GM12873 (cell line): ENCODE data around the gene ADAM15.

Experiments
- TF ChIP-seq, protein P1 (sequence below): IDR thresholded peaks from 2 replicates; pipeline ENCODE4 v1.5.1; 2012; ENCODE audit warnings: low read depth, mild to moderate bottlenecking, moderate library complexity, low read length, control low read depth; ENCODE audit not compliant: insufficient read depth; ENCODE audit errors: missing control alignments

Gene ADAM15, protein sequence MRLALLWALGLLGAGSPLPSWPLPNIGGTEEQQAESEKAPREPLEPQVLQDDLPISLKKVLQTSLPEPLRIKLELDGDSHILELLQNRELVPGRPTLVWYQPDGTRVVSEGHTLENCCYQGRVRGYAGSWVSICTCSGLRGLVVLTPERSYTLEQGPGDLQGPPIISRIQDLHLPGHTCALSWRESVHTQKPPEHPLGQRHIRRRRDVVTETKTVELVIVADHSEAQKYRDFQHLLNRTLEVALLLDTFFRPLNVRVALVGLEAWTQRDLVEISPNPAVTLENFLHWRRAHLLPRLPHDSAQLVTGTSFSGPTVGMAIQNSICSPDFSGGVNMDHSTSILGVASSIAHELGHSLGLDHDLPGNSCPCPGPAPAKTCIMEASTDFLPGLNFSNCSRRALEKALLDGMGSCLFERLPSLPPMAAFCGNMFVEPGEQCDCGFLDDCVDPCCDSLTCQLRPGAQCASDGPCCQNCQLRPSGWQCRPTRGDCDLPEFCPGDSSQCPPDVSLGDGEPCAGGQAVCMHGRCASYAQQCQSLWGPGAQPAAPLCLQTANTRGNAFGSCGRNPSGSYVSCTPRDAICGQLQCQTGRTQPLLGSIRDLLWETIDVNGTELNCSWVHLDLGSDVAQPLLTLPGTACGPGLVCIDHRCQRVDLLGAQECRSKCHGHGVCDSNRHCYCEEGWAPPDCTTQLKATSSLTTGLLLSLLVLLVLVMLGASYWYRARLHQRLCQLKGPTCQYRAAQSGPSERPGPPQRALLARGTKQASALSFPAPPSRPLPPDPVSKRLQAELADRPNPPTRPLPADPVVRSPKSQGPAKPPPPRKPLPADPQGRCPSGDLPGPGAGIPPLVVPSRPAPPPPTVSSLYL

DNA sequence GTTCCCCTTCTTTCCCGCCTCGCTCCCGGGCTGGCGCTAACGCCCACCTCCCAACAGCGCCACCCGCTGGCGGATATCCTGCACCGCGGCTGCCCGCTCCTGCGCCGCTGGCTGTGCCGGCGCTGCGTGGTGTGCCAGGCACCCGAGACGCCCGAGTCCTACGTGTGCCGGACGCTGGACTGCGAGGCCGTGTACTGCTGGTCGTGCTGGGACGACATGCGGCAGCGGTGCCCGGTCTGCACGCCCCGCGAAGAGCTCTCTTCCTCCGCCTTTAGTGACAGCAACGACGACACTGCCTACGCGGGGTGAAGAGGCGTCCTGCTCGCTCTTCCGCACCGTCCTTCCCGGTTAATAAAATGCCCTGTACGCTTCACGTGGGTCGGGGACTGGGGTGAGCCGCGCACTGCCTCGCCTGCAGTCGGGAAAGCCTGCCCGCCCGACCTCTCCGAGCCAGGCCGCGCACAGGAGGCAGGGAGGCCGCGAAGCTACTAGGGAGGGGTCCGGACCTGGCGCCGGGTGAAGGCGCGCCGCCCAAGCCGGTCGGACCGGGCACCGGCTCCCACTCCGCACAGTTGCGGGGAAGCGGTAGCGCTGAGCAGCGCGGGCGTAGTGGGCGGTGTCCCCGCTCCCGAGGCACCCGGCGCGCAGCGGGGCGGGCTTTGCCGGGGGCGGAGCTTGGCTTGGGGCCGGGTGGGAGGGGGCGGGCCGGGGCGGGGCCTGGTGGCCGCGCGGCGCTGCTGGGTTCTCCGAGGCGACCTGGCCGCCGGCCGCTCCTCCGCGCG lies at the start of gene ADAM15:
ADAM15 (plus strand) TSS at position 757 of the 782 bp plus-strand sequence. CDS start 71 bp downstream, outside the sequence.
- TF ChIP-seq, protein P1, sequence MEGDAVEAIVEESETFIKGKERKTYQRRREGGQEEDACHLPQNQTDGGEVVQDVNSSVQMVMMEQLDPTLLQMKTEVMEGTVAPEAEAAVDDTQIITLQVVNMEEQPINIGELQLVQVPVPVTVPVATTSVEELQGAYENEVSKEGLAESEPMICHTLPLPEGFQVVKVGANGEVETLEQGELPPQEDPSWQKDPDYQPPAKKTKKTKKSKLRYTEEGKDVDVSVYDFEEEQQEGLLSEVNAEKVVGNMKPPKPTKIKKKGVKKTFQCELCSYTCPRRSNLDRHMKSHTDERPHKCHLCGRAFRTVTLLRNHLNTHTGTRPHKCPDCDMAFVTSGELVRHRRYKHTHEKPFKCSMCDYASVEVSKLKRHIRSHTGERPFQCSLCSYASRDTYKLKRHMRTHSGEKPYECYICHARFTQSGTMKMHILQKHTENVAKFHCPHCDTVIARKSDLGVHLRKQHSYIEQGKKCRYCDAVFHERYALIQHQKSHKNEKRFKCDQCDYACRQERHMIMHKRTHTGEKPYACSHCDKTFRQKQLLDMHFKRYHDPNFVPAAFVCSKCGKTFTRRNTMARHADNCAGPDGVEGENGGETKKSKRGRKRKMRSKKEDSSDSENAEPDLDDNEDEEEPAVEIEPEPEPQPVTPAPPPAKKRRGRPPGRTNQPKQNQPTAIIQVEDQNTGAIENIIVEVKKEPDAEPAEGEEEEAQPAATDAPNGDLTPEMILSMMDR = peak; percentile 97

DNA sequence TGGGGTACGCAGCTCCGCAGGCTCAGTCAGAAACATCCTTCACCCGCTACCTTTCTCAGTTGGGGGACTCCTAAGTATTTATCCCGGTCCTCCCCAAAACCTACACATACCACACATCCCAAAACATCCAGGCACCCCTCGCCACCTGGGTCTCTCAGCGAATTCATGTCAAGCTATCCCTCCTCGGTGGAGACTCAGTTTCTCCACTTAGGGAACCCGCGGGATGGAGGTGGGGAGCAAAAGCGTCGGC lies 49.8 kb upstream of the ADAM15 start:
- TF ChIP-seq, protein P1 = no peak

DNA sequence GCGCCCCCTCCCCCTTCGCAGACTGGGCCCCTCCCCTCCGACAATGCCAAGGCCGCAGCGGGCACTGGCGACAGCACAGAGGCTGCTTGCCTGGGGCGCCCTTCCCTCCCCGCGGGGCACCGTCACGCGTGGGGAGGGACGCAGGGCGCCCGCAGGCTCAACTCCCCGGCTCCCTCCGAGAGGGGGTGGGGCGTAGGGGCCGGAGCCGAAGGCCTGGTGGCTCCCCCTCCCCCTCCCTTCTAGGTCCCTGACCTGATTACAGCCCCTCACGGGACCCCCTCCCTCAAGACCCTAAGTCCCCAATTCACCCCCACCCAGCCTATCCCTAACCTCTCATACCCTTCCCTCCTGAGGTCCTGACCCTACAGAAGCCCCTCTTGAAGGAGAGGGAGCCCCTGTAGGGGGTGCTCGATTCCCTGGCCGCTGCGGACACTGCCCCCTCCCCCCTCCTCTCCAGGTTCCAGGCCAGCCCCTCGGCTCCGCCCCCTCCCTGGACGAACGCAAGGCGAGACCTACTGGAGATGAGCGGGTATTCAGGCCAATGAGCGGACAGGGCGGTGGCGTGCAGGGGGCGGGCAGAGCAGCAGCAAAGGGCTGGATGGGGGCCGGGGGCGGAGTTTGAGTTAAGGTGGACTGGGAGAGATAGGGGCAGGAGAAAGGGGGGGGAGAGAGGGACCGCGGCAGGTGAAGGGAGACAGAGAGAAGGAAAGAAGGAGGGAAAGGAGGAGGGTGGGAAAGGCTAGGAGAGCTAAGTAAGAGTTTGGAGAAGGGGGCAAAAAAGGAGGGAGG lies 49.2 kb upstream of the ADAM15 start:
- TF ChIP-seq, protein P1 = peak; percentile 43

DNA sequence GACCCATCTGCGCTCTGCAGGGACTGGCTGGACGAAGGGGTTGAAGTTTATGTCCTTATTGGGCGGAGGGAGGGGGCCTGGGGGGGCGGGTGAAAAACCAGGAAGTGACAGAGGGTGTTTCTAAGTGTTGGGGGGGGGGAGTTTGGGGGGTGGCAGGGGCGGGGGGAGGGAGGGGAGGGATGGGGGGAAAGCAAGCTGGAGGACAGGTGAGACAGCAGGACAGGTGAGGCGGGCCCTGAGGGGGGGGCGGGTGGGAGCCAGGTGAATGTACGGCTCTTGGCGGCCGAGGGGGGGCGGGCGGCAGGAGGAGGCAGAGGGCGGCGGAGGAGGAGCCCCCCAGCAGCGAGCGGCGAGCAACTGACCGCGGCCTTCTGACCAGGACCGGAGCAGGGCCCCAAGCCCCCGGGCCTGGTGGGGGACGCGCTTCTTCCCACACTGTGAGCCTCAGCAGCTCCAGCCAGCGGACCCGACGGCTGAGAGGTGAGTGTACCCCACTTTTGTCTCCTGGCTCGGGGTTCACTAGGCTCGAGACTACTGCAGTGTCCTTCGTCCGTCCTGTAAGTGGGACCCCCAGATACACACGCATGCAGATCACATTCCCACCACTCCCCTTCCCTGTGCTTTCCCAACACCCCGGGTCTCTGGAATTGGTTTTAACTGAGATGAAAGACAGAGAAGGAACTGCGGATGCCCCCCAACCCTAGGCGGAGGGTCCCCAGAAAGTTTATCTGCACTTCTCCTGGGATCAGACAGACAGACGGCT lies 48.5 kb upstream of the ADAM15 start, which contains the start of gene ZBTB7B:
ZBTB7B (plus strand) TSS at position 339 of the 763 bp plus-strand sequence. CDS start 11,859 bp downstream, outside the sequence.
- TF ChIP-seq, protein P1 = peak; percentile 2

DNA sequence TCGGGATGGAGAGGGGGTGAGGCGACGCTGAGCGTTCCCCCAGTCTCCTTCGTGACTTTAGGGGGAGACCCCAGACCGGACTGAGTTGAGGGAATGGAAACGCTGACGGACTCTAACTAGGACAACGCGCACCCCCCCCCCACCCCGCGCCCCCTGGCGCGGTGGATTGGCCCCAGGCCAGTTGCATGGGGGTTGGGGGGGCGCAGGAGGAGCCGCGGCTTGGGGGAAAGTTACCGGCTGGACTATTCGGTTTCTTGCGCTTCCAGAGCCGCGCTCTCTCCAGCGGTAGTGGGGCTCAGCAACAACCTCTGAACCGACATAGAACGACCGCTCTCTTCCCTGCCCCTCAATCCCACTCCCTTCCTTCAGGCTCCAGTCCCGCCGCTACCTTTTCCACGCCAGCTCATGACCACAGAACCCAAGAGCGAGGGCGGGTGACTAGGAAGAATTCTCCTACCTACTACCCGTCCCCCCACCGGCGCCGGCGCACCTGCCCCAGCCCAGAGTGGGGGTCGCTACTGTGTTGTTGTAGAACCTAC lies 47.8 kb upstream of the ADAM15 start:
- TF ChIP-seq, protein P1 = no peak

DNA sequence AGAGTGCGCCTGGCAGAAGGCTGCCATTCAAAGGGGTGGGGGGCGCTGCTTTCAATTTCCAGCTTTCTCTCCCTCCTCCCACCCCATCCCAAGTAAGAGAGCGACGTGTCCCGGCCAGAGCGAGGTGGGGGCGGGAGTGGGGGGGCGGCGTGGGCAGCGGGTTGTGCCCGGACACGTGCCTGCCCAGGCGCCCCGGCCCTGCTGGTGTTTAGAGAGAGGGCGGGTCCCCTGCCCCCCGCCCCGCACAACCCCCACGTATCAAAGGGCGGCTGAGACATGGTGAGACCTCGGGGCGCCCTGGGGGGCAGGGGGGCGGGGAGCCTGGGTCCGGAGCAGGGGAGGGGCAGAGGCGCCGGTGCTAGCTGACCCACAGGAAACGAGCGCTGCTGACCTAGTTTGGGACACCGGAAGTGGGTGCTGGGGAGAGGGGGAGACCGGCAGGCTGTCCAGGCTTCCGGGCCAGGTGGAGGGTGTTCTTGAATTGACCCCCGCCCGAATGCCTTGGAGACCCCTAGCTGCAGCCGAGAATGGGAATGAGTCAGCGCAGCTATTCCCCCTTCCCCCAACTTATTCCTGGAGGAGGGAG lies 47.3 kb upstream of the ADAM15 start:
- TF ChIP-seq, protein P1 = no peak
